Naive thymus-derived CD4-positive, alpha-beta T cell (primary cell): ENCODE data around the gene COLQ. TPM values are rescaled to one million over a fixed set of nuclear protein-coding genes. Genes with fewer than 3 reads are reported as not detected.

Source experiments
- ATAC-seq: fragments of 150-1000 bp; cut with Tn5 transposase; 2 replicates; pipeline ENCODE4 v1.10.0; 2021; ENCODE audit warnings: mild to moderate bottlenecking, moderate library complexity
- CTCF ChIA-PET: fragments of 350-600 bp; sonication (Branson Sonifier 250); formaldehyde crosslinking; loops from one replicate; lab custom pipeline; 2021; ENCODE audit warnings: antibody characterized with exemption; lab: Charles Lee
- POLR2A ChIA-PET: fragments of 350-600 bp; sonication (Branson Sonifier 250); formaldehyde crosslinking; loops from one replicate; lab custom pipeline; 2021; ENCODE audit warnings: antibody characterized with exemption, inconsistent platforms; lab: Charles Lee
- DNase-seq, 9 donors: peaks; one replicate each; pipeline versions ENCODE4 v3.0.0 to v3.0.0-alpha.2; 2020 to 2022; ENCODE audit warnings: mixed read lengths in 1 of 9
- H3K27ac ChIP-seq: one replicate; pipeline ENCODE4 v1.7.0; 2013; ENCODE audit warnings: mild to moderate bottlenecking, low read depth, low read length, moderate library complexity
- H3K27me3 ChIP-seq, 2 donors: one replicate each; pipeline ENCODE4 v1.7.0; 2013; ENCODE audit warnings: low read length in 2 of 2, mild to moderate bottlenecking in 2 of 2, moderate library complexity in 2 of 2; ENCODE audit not compliant: control insufficient read depth in 2 of 2, insufficient read depth in 2 of 2
- H3K36me3 ChIP-seq, 3 experiments: 1 replicate in 2 of 3; 2 replicates in 1 of 3; pipeline ENCODE4 v1.7.0; 2013; ENCODE audit warnings: low read length in 3 of 3, mild to moderate bottlenecking in 3 of 3, moderate library complexity in 1 of 3; ENCODE audit not compliant: insufficient read depth in 3 of 3, control insufficient read depth in 2 of 3
- H3K4me1 ChIP-seq, 2 donors: one replicate each; pipeline ENCODE4 v1.7.0; 2013; ENCODE audit warnings: low read length in 2 of 2, mild to moderate bottlenecking in 2 of 2, moderate library complexity in 1 of 2; ENCODE audit not compliant: control insufficient read depth in 2 of 2, insufficient read depth in 2 of 2
- H3K4me3 ChIP-seq: 2 replicates; pipeline ENCODE4 v1.7.0; 2013; ENCODE audit warnings: mild to moderate bottlenecking, low read length
- H3K9me3 ChIP-seq, 3 experiments: 1 replicate in 2 of 3; 2 replicates in 1 of 3; pipeline ENCODE4 v1.7.0; 2013; ENCODE audit warnings: low read length in 3 of 3; ENCODE audit not compliant: control insufficient read depth in 2 of 3
- H3K27ac Mint-ChIP-seq, 9 donors: one replicate each; pipeline ENCODE4 v1.8.0; 2020 to 2022; ENCODE audit warnings: mixed read lengths in 9 of 9, mild to moderate bottlenecking in 8 of 9, moderate library complexity in 5 of 9, inconsistent platforms in 2 of 9
- H3K27me3 Mint-ChIP-seq, 5 donors: one replicate each; pipeline ENCODE4 v1.8.0; 2021 to 2022; ENCODE audit warnings: mixed read lengths in 5 of 5, mild to moderate bottlenecking in 1 of 5
- H3K36me3 Mint-ChIP-seq, 5 donors: one replicate each; pipeline ENCODE4 v1.8.0; 2020 to 2022; ENCODE audit warnings: mixed read lengths in 5 of 5, mild to moderate bottlenecking in 3 of 5, inconsistent platforms in 1 of 5
- H3K4me1 Mint-ChIP-seq, 7 donors: one replicate each; pipeline ENCODE4 v1.8.0; 2020 to 2022; ENCODE audit warnings: mixed read lengths in 7 of 7, mild to moderate bottlenecking in 3 of 7, inconsistent platforms in 1 of 7
- H3K4me3 Mint-ChIP-seq, 10 donors: one replicate each; pipeline ENCODE4 v1.8.0; 2020 to 2022; ENCODE audit warnings: mild to moderate bottlenecking in 10 of 10, mixed read lengths in 10 of 10, moderate library complexity in 6 of 10, inconsistent platforms in 2 of 10
- H3K9me3 Mint-ChIP-seq, 11 donors: one replicate each; pipeline ENCODE4 v1.8.0; 2020 to 2022; ENCODE audit warnings: mixed read lengths in 11 of 11, mild to moderate bottlenecking in 4 of 11, inconsistent platforms in 1 of 11, moderate library complexity in 1 of 11
- intact Hi-C, 2 donors: fragments of 100-400 bp; cut with micrococcal nuclease; formaldehyde crosslinking; loops; one replicate each; pipeline ENCODE4 v1.15.1; 2023
- polyA plus RNA-seq, 2 donors: library from polyadenylated mRNA; unstranded; fragments of 300-500 nt; fragmentation: Illumina TruSeq; gene quantifications; one replicate each; pipeline ENCODE4 v1.2.3, GENCODE V29; 2021
- total RNA-seq, 6 experiments: library from RNA in 5 of 6; stranded (reverse) in 5 of 6; gene quantifications; 1 replicate in 5 of 6; 2 replicates in 1 of 6; pipeline ENCODE4 v1.2.3 and lab custom pipeline; 2021 to 2026

The COLQ gene
- total and polyA plus RNA-seq, 7 experiments from 2014 or later, result 0.26 to 6.6 (median 3.7) TPM

DNA sequence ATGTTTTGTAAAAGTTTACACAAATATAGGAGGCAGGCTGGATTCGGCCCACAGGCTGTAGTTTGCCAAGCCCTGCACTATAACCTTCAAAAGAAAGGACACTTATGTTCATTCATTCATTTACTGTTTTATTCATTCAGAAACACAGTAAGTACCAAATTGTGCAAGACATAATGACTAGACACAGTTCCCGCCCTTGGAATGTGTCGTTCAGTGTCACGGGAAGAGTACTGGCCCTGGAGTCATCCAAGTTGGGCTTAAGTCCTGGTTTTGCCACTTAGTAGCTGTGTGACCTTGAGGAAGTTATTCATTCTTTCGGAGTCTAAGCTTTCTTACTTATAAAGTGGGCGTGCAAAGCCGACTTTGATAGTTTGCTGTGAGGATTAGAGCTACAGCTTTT is 22.0 kb downstream of the COLQ start:
- no peak overlapping the region for H3K27ac ChIP-seq
- Mint-ChIP-seq H3K4me3 (no peak overlapping the region), H3K27ac (no peak overlapping the region), H3K36me3 (peaks cover 0 to 9% (median 0%) of the 10 kb centered on the region in 5 donors), H3K27me3 (peaks cover 0 to 3% (median 0%) of the 10 kb centered on the region in 5 donors), H3K4me1 (peaks cover 0 to 46% (median 0%) of the 10 kb centered on the region in 7 donors), H3K9me3 (peaks cover 0 to 2% (median 0%) of the 10 kb centered on the region in 11 donors)
- no peaks in the 10 kb centered on the region for H3K36me3 ChIP-seq
- intact Hi-C loops, result no loop called here
- ATAC-seq, result no peak
- no peak overlapping the region for H3K4me3 ChIP-seq
- ChIA-PET POLR2A (no interaction called here), CTCF (no interaction called here)
- no peak for DNase-seq
- no peaks in the 10 kb centered on the region for H3K27me3 ChIP-seq
- H3K9me3 ChIP-seq, result no peaks in the 10 kb centered on the region
- peaks cover 0 to 6% of the 10 kb centered on the region in 2 donors for H3K4me1 ChIP-seq

DNA sequence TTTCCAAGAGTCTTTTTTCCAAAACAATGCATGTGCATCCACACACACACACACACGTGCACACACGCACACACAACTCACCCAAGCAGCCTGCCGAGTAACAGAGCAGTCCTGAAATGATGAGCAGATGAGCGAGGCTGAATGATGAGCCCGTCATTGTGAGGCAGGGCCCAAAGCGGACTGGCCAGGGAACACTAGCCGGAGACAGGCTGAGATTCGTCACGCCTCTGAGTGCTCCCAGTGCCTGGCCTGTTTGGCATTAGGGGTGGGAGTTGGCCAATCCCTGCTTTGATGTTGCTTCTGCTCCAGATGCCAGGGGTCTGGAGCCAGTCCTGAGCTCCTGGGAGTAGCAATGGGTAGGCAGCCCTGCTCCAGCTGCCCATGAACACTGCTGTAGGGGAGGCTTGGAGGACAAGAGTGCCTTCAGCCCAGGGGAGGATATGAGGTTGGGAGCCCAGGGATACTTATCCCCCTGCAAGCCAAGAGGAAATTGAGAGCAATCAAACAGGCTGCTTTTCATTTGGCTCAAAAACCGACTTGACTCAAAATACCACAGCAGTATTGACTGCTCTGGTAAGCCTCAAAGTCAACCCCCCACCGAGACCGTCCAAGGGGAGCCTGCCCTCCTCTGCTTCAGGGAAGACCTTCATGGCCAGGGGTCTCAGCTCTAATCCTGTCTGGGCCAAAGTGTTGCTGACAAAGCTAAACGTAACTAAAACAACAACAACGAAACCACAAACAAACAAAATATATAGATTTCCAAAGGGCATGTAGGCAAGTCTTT is 22.9 kb downstream of the COLQ start:
- ChIA-PET CTCF (no interaction called here), POLR2A (no interaction called here)
- no peak overlapping the region for H3K4me3 ChIP-seq
- peaks cover 0 to 7% (median 0%) of the 10 kb centered on the region in 5 donors for H3K36me3 Mint-ChIP-seq
- no peak overlapping the region for H3K4me3 Mint-ChIP-seq
- no peaks in the 10 kb centered on the region for H3K36me3 ChIP-seq
- intact Hi-C loops, result no loop called here
- no peak for ATAC-seq
- H3K9me3 Mint-ChIP-seq, result peaks cover 0 to 2% (median 0%) of the 10 kb centered on the region in 11 donors
- no peaks in the 10 kb centered on the region for H3K9me3 ChIP-seq
- H3K27ac Mint-ChIP-seq, result peak overlapping the region in 1 of 9 donors; percentile 49
- peaks cover 0 to 6% of the 10 kb centered on the region in 2 donors for H3K4me1 ChIP-seq
- no peak for DNase-seq
- H3K27me3 Mint-ChIP-seq, result peaks cover 0 to 3% (median 0%) of the 10 kb centered on the region in 5 donors
- H3K27me3 ChIP-seq, result no peaks in the 10 kb centered on the region
- H3K27ac ChIP-seq, result no peak overlapping the region
- H3K4me1 Mint-ChIP-seq, result peaks cover 0 to 50% (median 0%) of the 10 kb centered on the region in 7 donors

DNA sequence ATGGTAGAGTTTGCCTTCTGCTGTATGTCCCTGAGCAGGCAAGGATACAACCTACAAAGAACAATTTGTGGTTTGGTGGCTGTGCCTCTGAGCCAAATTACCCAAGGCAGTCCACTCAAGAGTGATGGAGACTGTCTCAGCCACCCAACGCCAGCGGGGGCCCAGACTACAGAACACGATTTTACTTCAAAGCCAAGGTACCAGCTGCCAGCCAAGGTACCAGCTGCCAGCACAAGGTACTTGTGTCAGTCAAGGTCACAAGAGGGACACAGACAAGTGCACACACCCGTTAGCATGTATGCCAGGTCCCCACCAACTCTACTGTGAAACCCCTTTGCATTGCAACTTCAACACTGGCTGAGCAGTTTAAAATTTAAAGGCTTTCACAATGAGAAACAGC is 23.5 kb downstream of the COLQ start:
- Histone ChIP-seq H3K27me3 (no peaks in the 10 kb centered on the region), H3K4me3 (no peak overlapping the region), H3K27ac (no peak overlapping the region), H3K36me3 (no peaks in the 10 kb centered on the region), H3K9me3 (no peaks in the 10 kb centered on the region), H3K4me1 (peaks cover 0 to 6% of the 10 kb centered on the region in 2 donors)
- Mint-ChIP-seq H3K9me3 (peaks cover 0 to 2% (median 0%) of the 10 kb centered on the region in 11 donors), H3K36me3 (peaks cover 0 to 4% (median 0%) of the 10 kb centered on the region in 5 donors), H3K27me3 (peaks cover 0 to 3% (median 0%) of the 10 kb centered on the region in 5 donors), H3K4me1 (peaks cover 0 to 46% (median 0%) of the 10 kb centered on the region in 7 donors), H3K4me3 (no peak overlapping the region), H3K27ac (no peak overlapping the region)
- ChIA-PET POLR2A (no interaction called here), CTCF (no interaction called here)
- DNase-seq (no peak), ATAC-seq (no peak)
- intact Hi-C loops, result no loop called here

DNA sequence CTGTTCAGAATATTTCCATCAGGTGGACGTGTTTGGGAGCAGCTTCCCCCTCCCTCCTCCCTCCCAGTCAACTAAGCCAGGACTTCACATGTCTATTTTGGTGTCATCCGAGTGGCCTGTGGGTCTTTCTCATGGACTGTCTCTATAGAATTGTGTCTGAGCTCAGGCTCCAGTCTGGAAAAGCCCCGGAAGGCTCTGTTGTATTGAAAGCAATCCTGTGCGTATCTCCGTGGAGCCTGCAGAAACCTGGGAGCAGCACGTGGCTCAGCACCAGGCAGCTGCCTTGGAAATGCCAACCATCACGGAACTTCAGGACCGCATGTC is 25.2 kb downstream of the COLQ start:
- H3K27ac Mint-ChIP-seq, result no peak overlapping the region
- CTCF ChIA-PET, result interaction anchor here (0.6 kb wide), 1 partner anchor 643 kb away, joined by 3 read pairs; no protein-coding TSS in a partner anchor
- POLR2A ChIA-PET, result no interaction called here

DNA sequence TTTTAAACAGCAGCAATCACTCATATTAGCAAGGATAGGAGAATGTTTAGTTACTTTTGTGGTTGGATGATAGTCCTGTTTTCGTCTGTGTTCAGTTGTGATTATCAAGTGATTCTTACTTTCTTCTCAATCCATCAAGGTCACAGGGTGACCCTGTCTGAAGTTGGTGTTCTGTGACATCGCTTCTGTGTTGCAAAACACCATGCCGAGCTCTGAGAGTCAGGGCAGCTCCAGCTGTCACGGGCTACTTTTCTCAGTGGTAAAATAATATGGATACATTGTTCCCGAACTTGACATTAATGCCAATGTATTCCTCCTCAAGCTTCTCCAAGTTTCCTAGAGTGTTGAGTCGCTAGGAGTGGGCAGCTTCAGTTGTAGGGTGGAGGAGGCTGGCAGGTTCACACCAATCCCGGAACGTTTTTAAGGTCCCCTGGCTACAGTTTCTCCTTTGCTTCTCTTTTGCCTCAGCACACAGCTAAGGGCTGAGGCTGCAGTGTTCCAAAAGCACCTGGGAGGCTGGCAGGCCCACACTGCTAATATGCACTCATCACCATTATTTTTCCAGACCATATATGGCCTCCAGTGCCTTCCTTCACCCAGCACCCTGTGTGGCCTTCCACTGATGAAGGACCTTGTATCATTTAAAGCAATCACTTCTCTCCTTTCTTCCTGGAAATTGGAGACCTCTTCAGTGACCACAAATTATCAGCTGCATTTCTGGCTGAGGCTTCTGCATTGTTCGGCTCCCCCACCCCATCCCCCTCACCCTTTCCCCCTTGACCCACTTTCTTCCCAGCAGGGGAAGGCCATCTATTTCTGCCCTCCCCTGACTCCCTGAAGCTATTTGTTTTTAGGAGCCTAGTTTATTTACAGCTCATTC is 25.8 kb downstream of the COLQ start:
- Mint-ChIP-seq H3K27ac (no peak overlapping the region), H3K36me3 (peaks cover 0 to 4% (median 0%) of the 10 kb centered on the region in 5 donors), H3K4me1 (peaks cover 0 to 31% (median 0%) of the 10 kb centered on the region in 7 donors), H3K4me3 (no peak overlapping the region), H3K9me3 (no peaks in the 10 kb centered on the region), H3K27me3 (no peaks in the 10 kb centered on the region)
- Histone ChIP-seq H3K36me3 (no peaks in the 10 kb centered on the region), H3K27me3 (no peaks in the 10 kb centered on the region), H3K9me3 (no peaks in the 10 kb centered on the region), H3K4me1 (peaks cover 0 to 6% of the 10 kb centered on the region in 2 donors), H3K4me3 (no peak overlapping the region), H3K27ac (no peak overlapping the region)
- intact Hi-C loops, result no loop called here
- ATAC-seq (no peak), DNase-seq (no peak)
- POLR2A ChIA-PET, result no interaction called here
- CTCF ChIA-PET, result no interaction called here

More for the DNA sequence above, 25.2 kb downstream of the COLQ start:
- H3K36me3 ChIP-seq, result no peaks in the 10 kb centered on the region
- H3K9me3 ChIP-seq, result no peaks in the 10 kb centered on the region
- Mint-ChIP-seq H3K27me3 (no peaks in the 10 kb centered on the region), H3K4me3 (no peak overlapping the region), H3K9me3 (peaks cover 0 to 2% (median 0%) of the 10 kb centered on the region in 11 donors), H3K4me1 (peaks cover 0 to 36% (median 0%) of the 10 kb centered on the region in 7 donors), H3K36me3 (peaks cover 0 to 4% (median 0%) of the 10 kb centered on the region in 5 donors)
- ATAC-seq, result no peak
- H3K4me3 ChIP-seq, result no peak overlapping the region
- no peak for DNase-seq
- intact Hi-C loops, result no loop called here
- peaks cover 0 to 6% of the 10 kb centered on the region in 2 donors for H3K4me1 ChIP-seq
- H3K27me3 ChIP-seq, result no peaks in the 10 kb centered on the region
- no peak overlapping the region for H3K27ac ChIP-seq

DNA sequence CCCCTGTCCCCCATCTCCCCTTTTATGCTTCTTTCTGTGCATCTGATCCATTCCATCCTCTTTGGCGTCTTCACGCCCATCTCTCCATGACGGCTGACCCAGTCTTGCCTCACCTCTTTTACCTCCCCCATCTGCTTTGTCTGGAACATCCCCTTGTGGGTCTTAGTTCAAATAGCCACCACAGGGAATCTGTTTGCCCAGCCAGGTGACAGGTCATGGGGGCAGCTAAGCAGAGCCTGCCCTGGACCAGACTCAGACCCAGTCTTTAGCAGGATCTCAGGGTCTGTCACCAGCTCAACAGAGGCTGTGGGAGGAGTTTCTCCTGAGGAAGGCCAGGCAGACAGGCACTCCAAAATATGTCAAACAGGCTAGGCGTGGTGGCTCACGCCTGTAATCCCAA is 28.1 kb downstream of the COLQ start:
- intact Hi-C loops, result no loop called here
- H3K36me3 ChIP-seq, result no peaks in the 10 kb centered on the region
- DNase-seq (no peak), ATAC-seq (no peak)
- no peaks in the 10 kb centered on the region for H3K4me1 ChIP-seq
- no peak overlapping the region for H3K27ac Mint-ChIP-seq
- no peaks in the 10 kb centered on the region for H3K9me3 ChIP-seq
- no peak overlapping the region for H3K27ac ChIP-seq
- H3K27me3 Mint-ChIP-seq, result no peaks in the 10 kb centered on the region
- no peaks in the 10 kb centered on the region for H3K27me3 ChIP-seq
- H3K4me1 Mint-ChIP-seq, result peaks cover 0 to 24% (median 0%) of the 10 kb centered on the region in 7 donors
- H3K4me3 Mint-ChIP-seq, result no peak overlapping the region
- no peak overlapping the region for H3K4me3 ChIP-seq
- H3K36me3 Mint-ChIP-seq, result peaks cover 0 to 10% (median 1%) of the 10 kb centered on the region in 5 donors
- ChIA-PET POLR2A (no interaction called here), CTCF (no interaction called here)
- no peaks in the 10 kb centered on the region for H3K9me3 Mint-ChIP-seq
